Parathyroid adenoma (tissue), 2 donors: ENCODE measurements around the gene PCCB.
"Not testable (repeated sequence)": the region's sequence is repeated elsewhere in the genome, so short reads cannot be mapped to it uniquely, and the experiment has no call there.

Experiments used
- H2AFZ ChIP-seq: fragments of 300-600 bp; sonication (generic); one replicate; pipeline ENCODE4 v1.7.0; 2017; ENCODE audit warnings: antibody characterized with exemption, mild to moderate bottlenecking
- H3K27ac ChIP-seq: fragments of 300-600 bp; sonication (generic); one replicate; pipeline ENCODE4 v1.7.0; 2017
- H3K27me3 ChIP-seq: fragments of 300-600 bp; sonication (generic); one replicate; pipeline ENCODE4 v1.7.0; 2017; ENCODE audit warnings: low read length; ENCODE audit not compliant: control insufficient read depth, insufficient read depth
- H3K36me3 ChIP-seq: fragments of 300-600 bp; sonication (generic); one replicate; pipeline ENCODE4 v1.7.0; 2017; ENCODE audit warnings: low read length; ENCODE audit not compliant: control insufficient read depth, insufficient read depth
- H3K4me1 ChIP-seq: fragments of 300-600 bp; sonication (generic); one replicate; pipeline ENCODE4 v1.7.0; 2017; ENCODE audit warnings: control low read depth
- H3K4me2 ChIP-seq: fragments of 300-600 bp; sonication (generic); one replicate; pipeline ENCODE4 v1.7.0; 2017; ENCODE audit warnings: low read length
- H3K4me3 ChIP-seq: fragments of 300-600 bp; sonication (generic); one replicate; pipeline ENCODE4 v1.7.0; 2017; ENCODE audit warnings: low read depth, low read length
- H3K79me2 ChIP-seq: fragments of 300-600 bp; sonication (generic); one replicate; pipeline ENCODE4 v1.7.0; 2017; ENCODE audit warnings: control low read depth
- H3K9ac ChIP-seq: fragments of 300-600 bp; sonication (generic); one replicate; pipeline ENCODE4 v1.7.0; 2017; ENCODE audit warnings: mild to moderate bottlenecking
- H3K9me3 ChIP-seq: fragments of 300-600 bp; sonication (generic); one replicate; pipeline ENCODE4 v1.7.0; 2017; ENCODE audit warnings: low read length; ENCODE audit not compliant: control insufficient read depth
- CTCF ChIP-seq: fragments of 300-600 bp; sonication (generic); IDR thresholded peaks from one replicate; pipeline ENCODE4 v1.7.0; 2017; ENCODE audit warnings: antibody characterized with exemption, mild to moderate bottlenecking
- donor health status: primary hyperparathyroidism.

PCCB gene

DNA sequence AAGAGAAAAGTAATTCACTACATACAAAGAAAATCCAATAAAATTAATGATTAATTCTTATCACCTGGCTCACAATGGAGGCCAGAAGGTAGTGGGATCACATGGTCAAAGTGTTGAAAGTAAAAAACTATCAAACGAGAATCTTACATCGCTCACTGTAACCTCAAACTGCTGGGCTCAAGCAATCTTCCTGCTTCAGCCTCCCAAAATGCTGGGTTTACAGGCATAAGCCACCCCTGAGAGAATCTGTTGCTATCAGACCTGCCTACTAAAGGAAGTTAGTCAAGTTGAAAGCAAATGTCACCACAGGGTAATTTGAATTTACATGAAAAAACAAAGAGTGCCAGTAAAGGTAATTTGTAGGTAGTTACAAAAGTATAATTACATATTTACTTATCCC lies 103.3 kb downstream of the PCCB start:
- no peak overlapping the region for H3K27ac ChIP-seq
- no peak overlapping the region for H3K4me2 ChIP-seq
- no peak overlapping the region for H3K9ac ChIP-seq
- no peaks in the 10 kb centered on the region for H3K79me2 ChIP-seq
- H3K4me3 ChIP-seq: no peak overlapping the region
- TF ChIP-seq CTCF: no peak
- H3K27me3 ChIP-seq: no peaks in the 10 kb centered on the region
- no peak overlapping the region for H2AFZ ChIP-seq
- no peaks in the 10 kb centered on the region for H3K36me3 ChIP-seq
- no peaks in the 10 kb centered on the region for H3K9me3 ChIP-seq
- no peaks in the 10 kb centered on the region for H3K4me1 ChIP-seq

DNA sequence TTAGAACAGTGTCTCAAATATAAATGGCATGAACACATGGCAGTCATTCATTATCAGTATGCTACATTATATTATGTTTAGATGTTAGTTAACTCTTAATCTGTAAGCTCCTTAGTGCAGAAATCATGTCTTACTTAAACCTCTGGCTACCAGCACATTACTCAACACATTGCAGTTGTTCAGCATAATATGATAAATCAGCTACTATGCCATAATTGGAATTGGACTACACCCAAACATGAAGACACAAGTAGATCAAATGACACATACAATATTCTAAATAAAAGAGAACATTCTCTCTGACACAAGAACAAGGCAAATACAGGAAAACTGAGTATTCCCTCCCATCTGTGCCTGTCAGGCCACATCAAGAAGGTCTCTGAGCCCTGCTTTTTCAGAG lies 116.1 kb downstream of the PCCB start:
- Histone ChIP-seq H3K27me3 (no peaks in the 10 kb centered on the region), H3K4me3 (no peak overlapping the region), H3K79me2 (no peaks in the 10 kb centered on the region), H3K4me1 (no peaks in the 10 kb centered on the region), H3K9me3 (no peaks in the 10 kb centered on the region), H2AFZ (no peak overlapping the region), H3K4me2 (no peak overlapping the region), H3K36me3 (no peaks in the 10 kb centered on the region), H3K27ac (no peak overlapping the region), H3K9ac (no peak overlapping the region)
- no peak for TF ChIP-seq CTCF

GRCh38 chr3:136375800-136376199 lies 125.7 kb downstream of the PCCB start:
- H3K9ac ChIP-seq, H3K27me3 ChIP-seq, H2AFZ ChIP-seq, H3K4me2 ChIP-seq, H3K4me3 ChIP-seq, H3K4me1 ChIP-seq, H3K79me2 ChIP-seq, H3K9me3 ChIP-seq, H3K36me3 ChIP-seq, H3K27ac ChIP-seq: not testable (repeated sequence)

- H3K79me2 ChIP-seq: no peaks in the 10 kb centered on the region
- H3K27ac ChIP-seq: no peak overlapping the region
- H3K4me2 ChIP-seq: no peak overlapping the region
- no peak overlapping the region for H3K9ac ChIP-seq
- no peaks in the 10 kb centered on the region for H3K27me3 ChIP-seq
- no peak for TF ChIP-seq CTCF
- H3K4me1 ChIP-seq: no peaks in the 10 kb centered on the region
- H2AFZ ChIP-seq: no peak overlapping the region
- no peaks in the 10 kb centered on the region for H3K36me3 ChIP-seq
- no peak overlapping the region for H3K4me3 ChIP-seq
- no peaks in the 10 kb centered on the region for H3K9me3 ChIP-seq
Measured at GRCh38 chr3:136377508-136377907, 127.4 kb downstream of the PCCB start.

DNA sequence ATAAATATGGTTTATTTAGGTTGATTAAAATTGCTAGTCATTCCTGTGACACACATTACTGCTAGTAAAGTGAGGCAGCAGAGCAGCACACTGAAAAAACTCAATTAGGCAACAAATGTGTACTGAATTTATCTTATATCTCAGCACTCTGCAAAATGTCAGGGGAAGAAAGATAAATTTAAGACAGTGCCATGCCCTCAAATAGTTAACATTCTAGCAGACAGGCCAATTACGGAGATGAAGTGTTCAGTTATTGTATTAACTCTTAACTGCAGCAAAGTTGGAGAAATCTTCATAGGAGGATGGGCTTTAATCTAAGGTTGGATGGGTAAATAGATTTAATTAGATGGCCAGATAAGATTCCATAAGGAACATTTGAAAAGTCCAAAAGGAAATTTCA lies 127.9 kb downstream of the PCCB start:
- Histone ChIP-seq H3K27ac (no peak overlapping the region), H3K36me3 (no peaks in the 10 kb centered on the region), H3K27me3 (no peaks in the 10 kb centered on the region), H3K4me2 (no peak overlapping the region), H3K4me3 (no peak overlapping the region), H3K9me3 (no peaks in the 10 kb centered on the region), H3K4me1 (no peaks in the 10 kb centered on the region), H2AFZ (no peak overlapping the region), H3K9ac (no peak overlapping the region), H3K79me2 (no peaks in the 10 kb centered on the region)
- no peak for TF ChIP-seq CTCF
